Measurements from ENCODE around the gene NRXN2.

GRCh38 chr11:64621283-64622019, 101.5 kb downstream of the NRXN2 start:
- TF ChIP-seq GABPA (IDR thresholded peaks at IDR 0.05 in 1 of 2, conservative IDR thresholded peaks at IDR 0.05 in 1 of 2): no peak
- no peak for TF ChIP-seq REST (IDR thresholded peaks at IDR 0.05)

Measured in liver (tissue), 2 donors.